Right lobe of liver (tissue), 4 donors: ENCODE results near the gene EARS2.

Source experiments
- POLR2A ChIP-seq: fragments of 450-650 bp; IDR thresholded peaks from one replicate; pipeline ENCODE4 v1.6.1; 2017; ENCODE audit warnings: antibody characterized with exemption, mild to moderate bottlenecking
- TF ChIP-seq, protein P1 (sequence below), 4 donors: fragments of 200-600 bp in 3 of 4; fragments of 450-650 bp in 1 of 4; IDR thresholded peaks; one replicate each; pipeline versions ENCODE4 v1.5.1 to v1.8.0; 2016 to 2022; ENCODE audit warnings: antibody characterized with exemption in 4 of 4, mild to moderate bottlenecking in 2 of 4
- donor health status: DM: no; HTN: no; CAD: no.
- donor health status: DM: no; HTN: no; CAD: no.
- donor health status: DM: no; HTN: yes; CAD: no.

DNA sequence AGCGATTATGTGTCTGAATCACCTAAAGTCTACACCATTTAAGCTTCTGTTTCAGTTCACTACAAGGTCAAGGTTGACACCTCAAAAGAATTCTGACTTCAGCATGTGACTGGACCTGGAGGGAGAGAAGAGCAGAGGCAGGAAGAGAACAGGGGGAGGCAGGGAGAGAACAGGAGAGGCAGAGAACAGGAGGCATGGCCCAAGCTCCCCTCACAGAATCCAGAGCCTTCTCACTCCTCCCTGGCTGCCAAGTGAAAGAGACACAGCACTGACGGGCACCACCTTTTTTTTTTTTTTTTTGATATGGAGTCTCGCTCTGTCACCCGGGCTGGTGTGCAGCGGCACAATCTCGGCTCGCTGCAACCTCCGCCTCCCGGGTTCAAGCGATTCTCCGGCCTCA, 58.3 kb downstream of the EARS2 start:
- TF ChIP-seq, protein P1, sequence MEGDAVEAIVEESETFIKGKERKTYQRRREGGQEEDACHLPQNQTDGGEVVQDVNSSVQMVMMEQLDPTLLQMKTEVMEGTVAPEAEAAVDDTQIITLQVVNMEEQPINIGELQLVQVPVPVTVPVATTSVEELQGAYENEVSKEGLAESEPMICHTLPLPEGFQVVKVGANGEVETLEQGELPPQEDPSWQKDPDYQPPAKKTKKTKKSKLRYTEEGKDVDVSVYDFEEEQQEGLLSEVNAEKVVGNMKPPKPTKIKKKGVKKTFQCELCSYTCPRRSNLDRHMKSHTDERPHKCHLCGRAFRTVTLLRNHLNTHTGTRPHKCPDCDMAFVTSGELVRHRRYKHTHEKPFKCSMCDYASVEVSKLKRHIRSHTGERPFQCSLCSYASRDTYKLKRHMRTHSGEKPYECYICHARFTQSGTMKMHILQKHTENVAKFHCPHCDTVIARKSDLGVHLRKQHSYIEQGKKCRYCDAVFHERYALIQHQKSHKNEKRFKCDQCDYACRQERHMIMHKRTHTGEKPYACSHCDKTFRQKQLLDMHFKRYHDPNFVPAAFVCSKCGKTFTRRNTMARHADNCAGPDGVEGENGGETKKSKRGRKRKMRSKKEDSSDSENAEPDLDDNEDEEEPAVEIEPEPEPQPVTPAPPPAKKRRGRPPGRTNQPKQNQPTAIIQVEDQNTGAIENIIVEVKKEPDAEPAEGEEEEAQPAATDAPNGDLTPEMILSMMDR (IDR thresholded peaks at IDR 0.05): no peak
- no peak for TF ChIP-seq POLR2A
